ENCODE results near the gene IGSF8.

IGSF8 gene

GRCh38 chr1:160139840-160140239 lies 41.4 kb upstream of the IGSF8 start:
- no peak for TF ChIP-seq CTCF (IDR thresholded peaks at IDR 0.05; ENCODE audit: unreplicated experiment in 3 of 3)
- Mint-ChIP-seq H3K36me3 (ENCODE audit: low read depth) (peaks cover 9% of the 10 kb centered on the region), H3K9me3 (no peaks in the 10 kb centered on the region), H3K27me3 (ENCODE audit: low read depth) (peaks cover 6% of the 10 kb centered on the region), H3K27ac (no peak overlapping the region), H3K4me1 (peaks cover 2% of the 10 kb centered on the region), H3K4me3 (no peak overlapping the region)

- H3K4me1 Mint-ChIP-seq = no peaks in the 10 kb centered on the region
- H3K9me3 Mint-ChIP-seq = no peaks in the 10 kb centered on the region
- no peak overlapping the region for H3K27ac Mint-ChIP-seq
- no peak for TF ChIP-seq CTCF (IDR thresholded peaks at IDR 0.05; ENCODE audit: unreplicated experiment in 3 of 3)
- H3K27me3 Mint-ChIP-seq (ENCODE audit: low read depth) = peaks cover 6% of the 10 kb centered on the region
- H3K36me3 Mint-ChIP-seq (ENCODE audit: low read depth) = peaks cover 9% of the 10 kb centered on the region
- H3K4me3 Mint-ChIP-seq = no peak overlapping the region
Observed at GRCh38 chr1:160137216-160137862, 38.9 kb upstream of the IGSF8 start.

- H3K4me1 Mint-ChIP-seq = no peaks in the 10 kb centered on the region
- H3K27ac Mint-ChIP-seq = no peak overlapping the region
- TF ChIP-seq CTCF (IDR thresholded peaks at IDR 0.05; ENCODE audit: unreplicated experiment in 3 of 3) = no peak
- peaks cover 5% of the 10 kb centered on the region for H3K27me3 Mint-ChIP-seq (ENCODE audit: low read depth)
- H3K4me3 Mint-ChIP-seq = no peak overlapping the region
- no peaks in the 10 kb centered on the region for H3K9me3 Mint-ChIP-seq
- H3K36me3 Mint-ChIP-seq (ENCODE audit: low read depth) = peaks cover 9% of the 10 kb centered on the region
Observed at GRCh38 chr1:160136926-160137200, 38.4 kb upstream of the IGSF8 start.

GRCh38 chr1:160136121-160136925 lies 37.9 kb upstream of the IGSF8 start:
- Mint-ChIP-seq H3K27ac (no peak overlapping the region), H3K4me3 (no peak overlapping the region), H3K27me3 (ENCODE audit: low read depth) (peaks cover 3% of the 10 kb centered on the region), H3K36me3 (ENCODE audit: low read depth) (peaks cover 9% of the 10 kb centered on the region), H3K4me1 (no peaks in the 10 kb centered on the region), H3K9me3 (no peaks in the 10 kb centered on the region)
- TF ChIP-seq CTCF (IDR thresholded peaks at IDR 0.05; ENCODE audit: unreplicated experiment in 3 of 3) = no peak

- H3K27ac Mint-ChIP-seq = no peak overlapping the region
- no peaks in the 10 kb centered on the region for H3K9me3 Mint-ChIP-seq
- TF ChIP-seq CTCF (IDR thresholded peaks at IDR 0.05; ENCODE audit: unreplicated experiment in 3 of 3) = no peak
- peaks cover 3% of the 10 kb centered on the region for H3K27me3 Mint-ChIP-seq (ENCODE audit: low read depth)
- no peak overlapping the region for H3K4me3 Mint-ChIP-seq
- H3K4me1 Mint-ChIP-seq = no peaks in the 10 kb centered on the region
- H3K36me3 Mint-ChIP-seq (ENCODE audit: low read depth) = peaks cover 9% of the 10 kb centered on the region
Observed at GRCh38 chr1:160134791-160135572, 36.6 kb upstream of the IGSF8 start.

All from nephron (organoid).